H9 (cell line): ENCODE measurements around the gene MYMX. TPM values are rescaled to one million over a fixed set of nuclear protein-coding genes. Genes with fewer than 3 reads are reported as not detected.

Experiments
- DNase-seq: peaks from one replicate; pipeline ENCODE4 v3.0.0-alpha.2; 2017
- H2AFZ ChIP-seq: one replicate; pipeline ENCODE4 v1.6.1; 2013; ENCODE audit warnings: mild to moderate bottlenecking, low read length, control low read depth, moderate library complexity
- H2AK5ac ChIP-seq: 2 replicates; pipeline ENCODE4 v1.6.1; 2013; ENCODE audit warnings: low read length, control low read depth, mixed read lengths; ENCODE audit not compliant: insufficient read length
- H2BK120ac ChIP-seq: one replicate; pipeline ENCODE4 v1.6.1; 2013; ENCODE audit warnings: low read depth, mild to moderate bottlenecking, low read length, control low read depth, inconsistent platforms; ENCODE audit not compliant: poor library complexity, severe bottlenecking
- H2BK12ac ChIP-seq: 2 replicates; pipeline ENCODE4 v1.6.1; 2013; ENCODE audit warnings: low read length, control low read depth, mixed read lengths, low read depth; ENCODE audit not compliant: insufficient read length
- H2BK15ac ChIP-seq: 2 replicates; pipeline ENCODE4 v1.6.1; 2013; ENCODE audit warnings: low read depth, low read length, control low read depth
- H2BK20ac ChIP-seq: one replicate; pipeline ENCODE4 v1.6.1; 2013; ENCODE audit warnings: low read depth, mild to moderate bottlenecking, low read length, control low read depth, inconsistent platforms; ENCODE audit not compliant: poor library complexity, severe bottlenecking
- H2BK5ac ChIP-seq: 2 replicates; pipeline ENCODE4 v1.6.1; 2013; ENCODE audit warnings: low read length, control low read depth, mixed read lengths; ENCODE audit not compliant: insufficient read length
- H3K14ac ChIP-seq: 2 replicates; pipeline ENCODE4 v1.6.1; 2013; ENCODE audit warnings: low read length, control low read depth; ENCODE audit not compliant: insufficient read depth
- H3K18ac ChIP-seq: 2 replicates; pipeline ENCODE4 v1.6.1; 2013; ENCODE audit warnings: low read depth, mild to moderate bottlenecking, mixed read lengths, low read length, control low read depth; ENCODE audit not compliant: insufficient read length
- H3K23ac ChIP-seq: 2 replicates; pipeline ENCODE4 v1.6.1; 2013; ENCODE audit warnings: low read length, control low read depth, mixed read lengths, low read depth; ENCODE audit not compliant: insufficient read length
- H3K23me2 ChIP-seq: 2 replicates; pipeline ENCODE4 v1.6.1; 2013; ENCODE audit warnings: low read depth, mild to moderate bottlenecking, mixed read lengths, low read length, control low read depth; ENCODE audit not compliant: insufficient read length, poor library complexity, severe bottlenecking
- H3K27ac ChIP-seq: 2 replicates; pipeline ENCODE4 v1.5.1; 2013; ENCODE audit warnings: low read length, control low read depth, mixed read lengths, low read depth; ENCODE audit not compliant: insufficient read length
- H3K27me3 ChIP-seq: 2 replicates; pipeline ENCODE4 v1.6.1; 2013; ENCODE audit warnings: low read length, control low read depth, inconsistent platforms; ENCODE audit not compliant: insufficient read depth
- H3K4ac ChIP-seq: 2 replicates; pipeline ENCODE4 v1.6.1; 2013; ENCODE audit warnings: low read depth, mild to moderate bottlenecking, control low read depth, inconsistent platforms, low read length, moderate library complexity
- H3K4me1 ChIP-seq: 2 replicates; pipeline ENCODE4 v1.6.1; 2013; ENCODE audit warnings: low read length, control low read depth, inconsistent platforms; ENCODE audit not compliant: insufficient read depth
- H3K4me2 ChIP-seq: 2 replicates; pipeline ENCODE4 v1.6.1; 2013; ENCODE audit warnings: low read length, control low read depth, mixed read lengths; ENCODE audit not compliant: insufficient read length, insufficient read depth
- H3K56ac ChIP-seq: 2 replicates; pipeline ENCODE4 v1.6.1; 2013; ENCODE audit warnings: low read depth, mild to moderate bottlenecking, mixed read lengths, low read length, control low read depth; ENCODE audit not compliant: insufficient read length
- H3K79me1 ChIP-seq: 2 replicates; pipeline ENCODE4 v1.6.1; 2013; ENCODE audit warnings: low read depth, mild to moderate bottlenecking, moderate library complexity, low read length, control low read depth, inconsistent platforms; ENCODE audit not compliant: insufficient read depth, poor library complexity, severe bottlenecking
- H3K79me2 ChIP-seq: 2 replicates; pipeline ENCODE4 v1.6.1; 2013; ENCODE audit warnings: low read length, control low read depth, inconsistent platforms; ENCODE audit not compliant: insufficient read depth
- H3K9ac ChIP-seq: 2 replicates; pipeline ENCODE4 v1.6.1; 2013; ENCODE audit warnings: low read length, control low read depth, mixed read lengths; ENCODE audit not compliant: insufficient read length; ENCODE audit errors: extremely low read depth
- H3K9me3 ChIP-seq: one replicate; pipeline ENCODE4 v1.6.1; 2013; ENCODE audit warnings: low read depth, low read length, inconsistent platforms; ENCODE audit not compliant: control insufficient read depth
- H3T11ph ChIP-seq: one replicate; pipeline ENCODE4 v1.6.1; 2013; ENCODE audit warnings: mild to moderate bottlenecking, low read length, control low read depth, inconsistent platforms
- H4K20me1 ChIP-seq: one replicate; pipeline ENCODE4 v1.6.1; 2013; ENCODE audit not compliant: control insufficient read depth, insufficient read length, insufficient read depth
- H4K5ac ChIP-seq: 2 replicates; pipeline ENCODE4 v1.6.1; 2013; ENCODE audit warnings: low read depth, mild to moderate bottlenecking, mixed read lengths, low read length, control low read depth; ENCODE audit not compliant: insufficient read length
- H4K8ac ChIP-seq: replicated peaks from 2 replicates; pipeline ENCODE4 v1.6.1; 2013; ENCODE audit warnings: low read length, control low read depth, mixed read lengths, low read depth; ENCODE audit not compliant: insufficient read length
- H4K91ac ChIP-seq: 2 replicates; pipeline ENCODE4 v1.6.1; 2013; ENCODE audit warnings: low read depth, mild to moderate bottlenecking, moderate library complexity, mixed read lengths, low read length, control low read depth; ENCODE audit not compliant: insufficient read length
- H3K27ac Mint-ChIP-seq, 3 experiments: 2 replicates in 2 of 3; 3 replicates in 1 of 3; pipeline ENCODE4 v1.8.0; 2020 to 2021; ENCODE audit warnings: mixed read lengths in 3 of 3, mild to moderate bottlenecking in 1 of 3, moderate library complexity in 1 of 3
- H3K27me3 Mint-ChIP-seq: 2 replicates; pipeline ENCODE4 v1.8.0; 2021; ENCODE audit warnings: low read depth, mild to moderate bottlenecking, moderate library complexity, mixed read lengths
- H3K36me3 Mint-ChIP-seq, 3 experiments: 2 replicates in 2 of 3; 3 replicates in 1 of 3; pipeline ENCODE4 v1.8.0; 2020 to 2021; ENCODE audit warnings: low read depth in 3 of 3, mixed read lengths in 3 of 3; ENCODE audit not compliant: insufficient read depth in 1 of 3
- H3K4me1 Mint-ChIP-seq, 2 experiments: 2 replicates each; pipeline ENCODE4 v1.8.0; 2020; ENCODE audit warnings: mixed read lengths in 2 of 2
- H3K4me3 Mint-ChIP-seq, 2 experiments: 2 replicates in 1 of 2; 3 replicates in 1 of 2; pipeline ENCODE4 v1.8.0; 2020 to 2021; ENCODE audit warnings: mild to moderate bottlenecking in 2 of 2, mixed read lengths in 2 of 2, moderate library complexity in 1 of 2
- H3K9me3 Mint-ChIP-seq, 2 experiments: 2 replicates in 1 of 2; 3 replicates in 1 of 2; pipeline ENCODE4 v1.8.0; 2020; ENCODE audit warnings: mild to moderate bottlenecking in 2 of 2, mixed read lengths in 2 of 2, moderate library complexity in 1 of 2
- WGBS: extraction: QIAGEN DNeasy Blood & Tissue Kit; methylation state at CpG from one replicate; pipeline ENCODE4 v1.1.7; 2013; ENCODE audit warnings: missing lambda C conversion rate, low lambda C conversion rate, mixed read lengths; ENCODE audit not compliant: insufficient read length; ENCODE audit errors: extremely low coverage; 5-methylcytosine and 5-hydroxymethylcytosine counted together
- total RNA-seq: library from RNA; stranded (reverse); gene quantifications from 2 replicates; pipeline ENCODE4 v1.2.1, GENCODE V29; 2021
- TF ChIP-seq, protein P1 (sequence below): fragments of 200-600 bp; sonication (generic); conservative IDR thresholded peaks from 3 replicates; pipeline ENCODE4 v1.8.0; 2021; ENCODE audit warnings: antibody characterized with exemption, mild to moderate bottlenecking

Gene MYMX
- total RNA-seq, 1 experiment from 2014 or later, result 1.1 TPM

DNA sequence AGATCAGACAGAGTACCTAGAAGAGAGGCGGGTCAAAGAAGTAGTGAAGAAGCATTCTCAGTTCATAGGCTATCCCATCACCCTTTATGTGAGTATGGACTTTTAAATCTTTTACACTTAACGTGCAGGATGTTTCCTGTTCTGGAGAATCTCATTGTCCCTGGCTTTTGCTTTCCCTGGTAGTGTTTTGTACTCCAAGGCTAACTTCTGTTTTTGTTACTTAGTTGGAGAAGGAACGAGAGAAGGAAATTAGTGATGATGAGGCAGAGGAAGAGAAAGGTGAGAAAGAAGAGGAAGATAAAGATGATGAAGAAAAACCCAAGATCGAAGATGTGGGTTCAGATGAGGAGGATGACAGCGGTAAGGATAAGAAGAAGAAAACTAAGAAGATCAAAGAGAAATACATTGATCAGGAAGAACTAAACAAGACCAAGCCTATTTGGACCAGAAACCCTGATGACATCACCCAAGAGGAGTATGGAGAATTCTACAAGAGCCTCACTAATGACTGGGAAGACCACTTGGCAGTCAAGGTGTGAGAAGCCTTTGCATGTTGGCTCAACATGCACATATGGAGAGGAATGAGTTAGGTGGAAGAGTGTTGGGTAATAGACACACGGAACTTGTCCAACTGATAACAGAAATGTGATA is 33.5 kb downstream of the MYMX start:
- peaks cover 68 to 82% (median 82%) of the 10 kb centered on the region in 3 experiments for H3K36me3 Mint-ChIP-seq
- H2BK15ac ChIP-seq, result no peak overlapping the region
- H3K79me2 ChIP-seq, result peaks cover 27% of the 10 kb centered on the region
- no peaks in the 10 kb centered on the region for H3K27me3 ChIP-seq
- H2BK20ac ChIP-seq, result no peak overlapping the region
- no peak overlapping the region for H2BK12ac ChIP-seq
- H2AK5ac ChIP-seq, result no peak overlapping the region
- H3K4me2 ChIP-seq, result peak overlapping the region; percentile 76
- no peak overlapping the region for H4K8ac ChIP-seq
- H3K4me3 Mint-ChIP-seq, result peak overlapping the region; percentile 21 to 99; a peak in 4 of 5 replicates
- H2BK5ac ChIP-seq, result no peak overlapping the region
- H3K4ac ChIP-seq, result no peak overlapping the region
- H3K27ac ChIP-seq, result no peak overlapping the region
- TF ChIP-seq, protein P1, sequence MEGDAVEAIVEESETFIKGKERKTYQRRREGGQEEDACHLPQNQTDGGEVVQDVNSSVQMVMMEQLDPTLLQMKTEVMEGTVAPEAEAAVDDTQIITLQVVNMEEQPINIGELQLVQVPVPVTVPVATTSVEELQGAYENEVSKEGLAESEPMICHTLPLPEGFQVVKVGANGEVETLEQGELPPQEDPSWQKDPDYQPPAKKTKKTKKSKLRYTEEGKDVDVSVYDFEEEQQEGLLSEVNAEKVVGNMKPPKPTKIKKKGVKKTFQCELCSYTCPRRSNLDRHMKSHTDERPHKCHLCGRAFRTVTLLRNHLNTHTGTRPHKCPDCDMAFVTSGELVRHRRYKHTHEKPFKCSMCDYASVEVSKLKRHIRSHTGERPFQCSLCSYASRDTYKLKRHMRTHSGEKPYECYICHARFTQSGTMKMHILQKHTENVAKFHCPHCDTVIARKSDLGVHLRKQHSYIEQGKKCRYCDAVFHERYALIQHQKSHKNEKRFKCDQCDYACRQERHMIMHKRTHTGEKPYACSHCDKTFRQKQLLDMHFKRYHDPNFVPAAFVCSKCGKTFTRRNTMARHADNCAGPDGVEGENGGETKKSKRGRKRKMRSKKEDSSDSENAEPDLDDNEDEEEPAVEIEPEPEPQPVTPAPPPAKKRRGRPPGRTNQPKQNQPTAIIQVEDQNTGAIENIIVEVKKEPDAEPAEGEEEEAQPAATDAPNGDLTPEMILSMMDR, result no peak
- no peak overlapping the region for H3K9ac ChIP-seq
- H2AFZ ChIP-seq, result no peak overlapping the region
- H3K4me1 ChIP-seq, result peaks cover 11% of the 10 kb centered on the region; the same call in 1 of the 2 replicates
- H4K5ac ChIP-seq, result no peak overlapping the region
- H3K14ac ChIP-seq, result no peak overlapping the region
- WGBS, result 92% methylated on average over 1 of the region's 6 CpGs
- H3T11ph ChIP-seq, result no peak overlapping the region
- H2BK120ac ChIP-seq, result no peak overlapping the region
- no peaks in the 10 kb centered on the region for H3K9me3 ChIP-seq
- peaks cover 45 to 48% of the 10 kb centered on the region in 2 experiments for H3K4me1 Mint-ChIP-seq
- H4K20me1 ChIP-seq, result no peaks in the 10 kb centered on the region
- H3K56ac ChIP-seq, result no peak overlapping the region
- H3K79me1 ChIP-seq, result no peaks in the 10 kb centered on the region
- H4K91ac ChIP-seq, result no peak overlapping the region
- H3K23ac ChIP-seq, result no peak overlapping the region
- H3K27ac Mint-ChIP-seq, result peak overlapping the region in 2 of 3 experiments; percentile 50 to 87; a peak in 4 of 7 replicates
- H3K9me3 Mint-ChIP-seq, result peaks cover 3 to 4% of the 10 kb centered on the region in 2 experiments; a peak in 3 of 5 replicates
- H3K27me3 Mint-ChIP-seq, result peaks cover 4% of the 10 kb centered on the region
- H3K23me2 ChIP-seq, result peaks cover 10% of the 10 kb centered on the region
- DNase-seq, result no peak
- no peak overlapping the region for H3K18ac ChIP-seq
